GM12873 (cell line): Measurements from ENCODE around the gene INPP5B.

Source experiments
- CTCF ChIP-seq: IDR thresholded peaks from 2 replicates; pipeline ENCODE4 v1.5.1; 2012; ENCODE audit warnings: low read depth, mild to moderate bottlenecking, moderate library complexity, low read length, control low read depth; ENCODE audit not compliant: insufficient read depth; ENCODE audit errors: missing control alignments

The INPP5B gene

GRCh38 chr1:37922767-37923550 lies 23.9 kb downstream of the INPP5B start:
- no peak for TF ChIP-seq CTCF

GRCh38 chr1:37919277-37919676 lies 27.6 kb downstream of the INPP5B start:
- TF ChIP-seq CTCF, result peak; percentile 73

- no peak for TF ChIP-seq CTCF
These were observed 31.3 kb downstream of the INPP5B start for GRCh38 chr1:37915476-37916093.

- no peak for TF ChIP-seq CTCF
These were observed 32.0 kb downstream of the INPP5B start for GRCh38 chr1:37914719-37915475.

GRCh38 chr1:37905727-37906126 lies 41.1 kb downstream of the INPP5B start:
- no peak for TF ChIP-seq CTCF

GRCh38 chr1:37902983-37903382 lies 43.9 kb downstream of the INPP5B start:
- TF ChIP-seq CTCF, result no peak

GRCh38 chr1:37901893-37902225 lies 45.0 kb downstream of the INPP5B start:
- TF ChIP-seq CTCF, result no peak
